Medulla oblongata (tissue), 1 donor: ENCODE data around the gene SIGLEC5.

Experiments used
- DNase-seq: peaks from one replicate; pipeline ENCODE4 v3.0.0-alpha.2; 2015; ENCODE audit errors: extremely low spot score

The SIGLEC5 gene

DNA sequence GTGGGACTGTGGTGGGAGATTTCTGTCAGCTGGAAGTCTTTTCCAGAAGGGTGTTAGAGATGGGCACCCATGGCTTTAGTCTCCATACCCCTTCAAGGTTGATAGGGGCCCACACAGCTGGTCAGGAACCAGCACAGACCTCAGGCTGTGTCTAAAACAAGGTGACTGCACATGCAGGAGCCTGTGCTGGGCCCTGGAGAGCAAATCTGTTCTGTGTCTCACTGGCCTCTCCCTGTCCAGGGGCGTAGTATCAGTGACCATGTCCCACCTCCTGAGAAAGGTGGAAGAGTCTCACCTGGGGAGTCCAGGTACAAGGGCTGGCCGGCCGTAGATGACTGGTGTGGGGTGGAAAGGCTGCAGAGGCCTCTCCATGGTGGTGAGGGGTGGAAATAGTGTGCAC, 39.8 kb downstream of the SIGLEC5 start:
- DNase-seq: no peak

DNA sequence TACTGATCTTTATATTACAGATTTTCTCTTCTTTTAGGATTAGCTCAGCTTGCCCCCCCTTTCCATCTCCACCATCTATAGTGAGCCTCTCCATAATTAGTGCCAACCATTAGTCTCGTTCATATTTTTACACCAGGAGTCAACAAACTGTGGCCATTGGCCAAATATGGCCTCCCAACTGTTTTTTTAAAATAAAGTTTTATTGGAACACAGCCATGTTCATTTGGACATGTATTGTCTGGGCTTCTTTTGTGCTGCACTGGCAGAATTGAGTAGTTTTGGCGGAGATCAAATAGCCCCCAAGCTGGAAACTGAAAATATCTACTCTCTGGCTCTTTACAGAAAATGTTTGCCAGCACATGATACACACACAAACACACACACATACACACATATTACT, 40.7 kb downstream of the SIGLEC5 start:
- DNase-seq: no peak

DNA sequence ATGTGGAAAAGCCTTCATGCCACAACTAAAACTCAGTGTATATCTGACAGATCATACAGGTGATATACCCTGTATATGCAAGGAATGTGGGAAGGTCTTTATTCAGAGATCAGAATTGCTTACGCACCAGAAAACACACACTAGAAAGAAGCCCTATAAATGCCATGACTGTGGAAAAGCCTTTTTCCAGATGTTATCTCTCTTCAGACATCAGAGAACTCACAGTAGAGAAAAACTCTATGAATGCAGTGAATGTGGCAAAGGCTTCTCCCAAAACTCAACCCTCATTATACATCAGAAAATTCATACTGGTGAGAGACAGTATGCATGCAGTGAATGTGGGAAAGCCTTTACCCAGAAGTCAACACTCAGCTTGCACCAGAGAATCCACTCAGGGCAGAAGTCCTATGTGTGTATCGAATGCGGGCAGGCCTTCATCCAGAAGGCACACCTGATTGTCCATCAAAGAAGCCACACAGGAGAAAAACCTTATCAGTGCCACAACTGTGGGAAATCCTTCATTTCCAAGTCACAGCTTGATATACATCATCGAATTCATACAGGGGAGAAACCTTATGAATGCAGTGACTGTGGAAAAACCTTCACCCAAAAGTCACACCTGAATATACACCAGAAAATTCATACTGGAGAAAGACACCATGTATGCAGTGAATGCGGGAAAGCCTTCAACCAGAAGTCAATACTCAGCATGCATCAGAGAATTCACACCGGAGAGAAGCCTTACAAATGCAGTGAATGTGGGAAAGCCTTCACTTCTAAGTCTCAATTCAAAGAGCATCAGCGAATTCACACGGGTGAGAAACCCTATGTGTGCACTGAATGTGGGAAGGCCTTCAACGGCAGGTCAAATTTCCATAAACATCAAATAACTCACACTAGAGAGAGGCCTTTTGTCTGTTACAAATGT, 42.7 kb downstream of the SIGLEC5 start:
- DNase-seq: no peak

DNA sequence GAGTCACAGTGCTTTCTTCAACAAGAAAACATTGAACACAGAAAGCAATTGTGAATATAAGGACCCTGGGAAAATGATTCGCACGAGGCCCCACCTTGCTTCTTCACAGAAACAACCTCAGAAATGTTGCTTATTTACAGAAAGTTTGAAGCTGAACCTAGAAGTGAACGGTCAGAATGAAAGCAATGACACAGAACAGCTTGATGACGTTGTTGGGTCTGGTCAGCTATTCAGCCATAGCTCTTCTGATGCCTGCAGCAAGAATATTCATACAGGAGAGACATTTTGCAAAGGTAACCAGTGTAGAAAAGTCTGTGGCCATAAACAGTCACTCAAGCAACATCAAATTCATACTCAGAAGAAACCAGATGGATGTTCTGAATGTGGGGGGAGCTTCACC, 43.4 kb downstream of the SIGLEC5 start:
- no peak for DNase-seq

DNA sequence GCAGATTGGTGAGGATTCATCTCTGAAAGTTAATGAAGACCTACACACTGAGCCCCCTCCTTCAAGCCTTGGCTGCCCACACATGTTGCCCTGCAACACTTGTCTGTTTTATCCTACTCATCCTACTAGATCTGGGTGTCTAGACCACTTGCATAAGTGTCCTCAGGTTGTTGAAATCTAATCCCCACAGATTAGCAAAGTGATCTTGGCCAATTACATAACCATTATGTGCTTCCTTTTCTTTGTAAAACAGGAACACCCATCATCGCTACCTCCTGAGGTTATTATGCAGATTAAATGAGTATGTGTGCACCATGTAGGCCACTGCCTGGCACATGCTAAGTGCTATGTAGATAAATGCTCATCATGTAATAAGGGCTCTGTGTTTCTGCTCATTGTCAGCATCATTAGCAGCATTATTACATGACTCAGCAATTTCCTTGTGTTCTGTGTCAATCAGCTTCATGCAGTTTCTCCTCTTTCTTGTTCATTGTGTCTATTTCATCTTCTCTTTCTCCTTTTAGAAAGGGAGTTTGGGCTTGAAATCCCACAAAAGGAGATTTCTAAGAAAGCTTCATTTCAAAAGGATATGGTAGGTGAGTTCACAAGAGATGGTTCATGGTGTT, 44.0 kb downstream of the SIGLEC5 start:
- no peak for DNase-seq

DNA sequence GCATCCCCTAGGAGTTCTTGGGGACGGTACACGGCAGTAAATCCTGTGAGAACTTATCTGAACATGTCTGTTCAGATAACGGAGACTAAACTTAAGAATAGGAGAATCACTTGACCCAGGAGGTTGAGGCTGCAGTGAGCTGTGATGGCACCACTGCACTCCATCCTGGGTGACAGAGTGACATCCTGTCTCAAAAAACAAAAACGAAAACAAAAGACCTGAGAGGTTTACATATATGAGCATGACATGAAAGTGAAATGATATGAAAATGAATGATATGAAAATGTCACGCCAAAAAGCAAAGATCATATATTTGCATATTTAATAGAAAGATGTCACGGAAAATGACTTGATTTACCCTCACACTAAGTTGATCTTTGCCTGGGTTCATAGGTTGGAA, 53.4 kb downstream of the SIGLEC5 start:
- no peak for DNase-seq

DNA sequence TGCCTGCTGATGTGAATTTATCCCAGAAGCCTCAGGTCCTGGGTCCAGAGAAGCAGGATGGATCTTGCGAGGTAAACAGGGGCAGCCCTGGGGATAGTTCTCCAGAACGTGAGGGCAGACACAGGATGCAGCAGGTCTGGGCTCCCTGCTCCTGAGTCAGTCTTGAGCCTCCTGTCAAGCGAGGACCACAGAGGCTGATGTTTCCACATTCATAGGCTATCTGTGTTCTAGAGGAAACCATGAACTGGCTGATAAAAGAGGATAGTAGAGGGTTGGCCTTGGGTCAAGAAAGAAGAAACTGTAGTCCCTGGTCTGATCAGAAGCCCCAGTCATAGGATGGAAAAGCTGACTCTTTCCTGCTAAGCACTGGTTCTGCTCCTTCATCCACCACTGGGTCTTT, 56.9 kb downstream of the SIGLEC5 start:
- no peak for DNase-seq

DNA sequence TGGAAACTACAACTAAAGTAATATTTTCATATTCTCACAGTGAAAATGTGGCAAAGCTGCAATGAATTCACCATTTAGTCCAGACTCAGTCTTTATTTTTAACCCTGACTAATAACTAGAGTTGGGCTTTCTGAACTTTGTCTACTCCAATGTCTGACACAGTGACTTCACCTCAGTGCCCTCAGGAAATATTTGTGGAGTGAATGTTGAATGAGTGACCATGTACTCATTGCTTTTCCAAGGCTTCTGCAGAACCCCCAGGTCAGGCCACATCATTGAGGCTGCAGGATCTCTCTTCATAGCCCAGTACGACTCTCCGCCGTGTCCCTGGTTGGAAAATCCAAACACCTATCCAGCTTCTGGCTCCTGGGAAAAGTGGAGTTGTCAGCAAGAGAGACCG, 57.3 kb downstream of the SIGLEC5 start:
- DNase-seq: no peak

DNA sequence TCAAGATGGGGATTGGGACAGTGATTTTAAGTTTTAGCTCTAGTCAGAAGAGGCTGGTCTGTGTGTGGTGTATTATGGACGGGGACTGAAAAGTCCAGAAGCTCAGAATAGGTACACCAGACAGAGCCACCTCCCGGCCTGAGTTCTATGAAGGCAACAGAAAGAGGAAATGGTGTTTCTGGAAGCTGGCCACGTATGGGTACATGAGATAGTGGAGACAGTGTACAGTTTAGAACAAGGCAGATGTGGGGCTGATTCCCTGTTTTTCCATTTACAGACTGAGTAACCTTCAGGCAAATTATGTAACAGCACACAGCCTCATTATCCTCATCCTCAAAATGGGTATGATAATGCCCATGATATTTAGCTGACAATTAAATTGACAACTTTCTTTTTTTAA, 57.8 kb downstream of the SIGLEC5 start:
- DNase-seq: peak; percentile 27

DNA sequence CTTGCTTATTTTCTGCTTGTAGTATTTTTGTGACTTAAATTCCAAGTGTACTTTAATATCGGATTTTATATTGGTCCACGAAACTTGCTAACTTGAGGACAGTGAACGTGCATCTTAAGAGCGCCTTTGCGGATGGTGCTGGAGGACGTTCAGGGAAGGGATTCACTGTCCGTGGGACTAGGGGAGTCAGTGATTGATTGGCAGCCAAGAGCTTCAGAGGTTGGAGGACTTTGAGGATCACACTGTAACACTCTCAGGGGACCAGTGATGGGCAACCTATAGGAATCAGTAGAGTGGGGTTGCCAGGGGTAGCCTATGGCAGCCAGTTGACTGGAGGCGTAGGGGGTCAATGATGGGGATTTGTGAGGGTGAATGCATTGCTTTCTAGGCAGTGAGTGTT, 58.6 kb downstream of the SIGLEC5 start:
- DNase-seq: no peak

DNA sequence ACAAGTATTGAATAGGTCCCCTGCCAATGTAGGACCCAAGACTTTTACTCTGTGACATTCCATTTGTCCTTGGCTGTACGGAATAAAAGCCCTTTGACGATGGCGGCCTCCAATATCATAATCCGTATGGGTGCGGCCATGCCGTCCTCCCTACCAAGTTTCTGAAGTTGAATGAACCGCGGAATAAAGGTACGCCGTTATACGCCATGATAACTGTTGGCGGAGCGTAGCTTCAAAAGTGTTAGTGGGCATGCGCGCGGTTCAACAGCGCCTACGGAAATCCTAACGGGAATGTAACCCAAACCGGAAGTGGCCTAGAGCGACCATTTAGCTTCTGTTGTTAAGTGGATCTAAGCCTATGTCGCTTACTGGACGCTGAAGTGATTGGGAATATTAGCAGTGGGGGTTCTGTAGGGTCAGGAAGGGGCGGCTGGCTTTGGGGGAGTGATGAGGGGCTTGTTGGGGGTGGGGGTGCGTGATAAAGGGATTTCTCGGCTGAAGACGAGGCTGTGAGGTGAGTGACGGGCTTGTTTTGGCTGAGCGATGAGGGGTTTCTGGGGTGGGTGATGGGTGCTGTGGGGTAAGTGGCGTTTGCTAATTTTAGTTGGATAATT, 59.1 kb downstream of the SIGLEC5 start, which contains the start of gene ZNF175:
Gene ZNF175, plus strand, starts transcription at position 322 of the 614 bp plus-strand sequence. CDS start 2,047 bp downstream, outside the sequence.
- DNase-seq: peak; percentile 98

DNA sequence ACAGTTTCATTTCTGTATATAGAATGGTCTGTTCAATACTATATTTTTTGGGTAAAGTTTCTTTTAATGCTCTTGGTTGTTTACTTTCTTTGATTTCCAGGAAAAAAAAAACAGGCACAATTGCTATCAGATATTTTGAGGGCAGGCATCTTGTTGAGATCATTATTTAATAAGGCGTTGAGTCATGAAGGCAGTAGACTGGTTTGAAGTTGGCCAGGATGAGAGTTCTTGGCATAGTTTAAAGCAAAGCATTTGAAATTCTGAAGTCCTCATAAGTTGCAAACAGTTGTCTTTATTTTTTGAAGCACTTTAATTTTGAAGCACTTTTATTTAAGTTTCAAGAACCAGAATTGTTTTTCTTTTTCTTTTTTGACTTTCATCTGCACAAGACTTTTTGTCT, 61.7 kb downstream of the SIGLEC5 start:
- no peak for DNase-seq

DNA sequence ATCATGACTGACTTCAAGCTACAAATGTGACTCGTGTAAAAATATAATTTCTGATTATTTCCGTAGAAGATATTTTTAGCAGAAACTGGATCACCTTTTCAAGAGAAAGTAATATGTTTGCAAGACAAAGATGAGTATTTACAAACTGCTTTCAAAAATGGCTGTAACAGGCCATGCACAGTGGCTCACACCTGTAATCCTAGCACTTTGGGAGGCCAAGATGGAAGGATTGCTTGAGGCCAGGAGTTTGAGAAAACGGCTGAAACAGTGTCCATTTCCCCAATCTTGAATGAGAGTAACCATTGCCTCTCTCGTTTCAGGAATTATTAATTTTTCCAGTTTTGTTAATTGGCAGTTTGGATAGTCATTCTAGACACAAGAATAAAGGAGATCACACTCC, 62.6 kb downstream of the SIGLEC5 start:
- DNase-seq: no peak

DNA sequence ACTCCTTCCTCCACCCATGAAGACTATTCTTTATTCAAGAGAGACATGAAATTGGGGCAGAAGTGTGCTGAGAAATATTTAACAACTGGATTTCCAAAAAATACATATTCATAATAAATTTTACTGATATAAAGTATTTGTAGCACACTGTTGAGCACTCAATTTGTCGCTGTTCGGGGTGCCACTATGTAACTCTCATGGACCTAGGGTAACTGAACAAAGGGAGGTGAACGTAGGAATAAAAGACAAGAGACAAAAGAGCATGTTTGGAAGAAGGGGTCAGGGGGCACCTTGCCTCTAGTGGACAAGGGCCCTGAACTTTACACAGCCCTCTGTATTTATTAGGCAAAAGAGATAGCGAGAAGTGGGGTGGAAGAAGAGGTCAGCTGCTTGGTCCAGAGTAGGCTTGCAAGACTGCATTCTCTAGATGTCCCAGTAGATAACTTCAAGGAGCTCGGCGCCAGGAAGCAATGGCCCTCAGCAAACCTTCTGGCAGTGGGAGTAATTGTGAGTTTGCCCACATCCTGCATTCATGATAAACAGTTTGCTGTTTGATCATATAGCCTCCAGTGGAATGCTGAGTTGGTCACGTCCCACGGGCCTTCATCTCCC, 63.6 kb downstream of the SIGLEC5 start:
- no peak for DNase-seq

DNA sequence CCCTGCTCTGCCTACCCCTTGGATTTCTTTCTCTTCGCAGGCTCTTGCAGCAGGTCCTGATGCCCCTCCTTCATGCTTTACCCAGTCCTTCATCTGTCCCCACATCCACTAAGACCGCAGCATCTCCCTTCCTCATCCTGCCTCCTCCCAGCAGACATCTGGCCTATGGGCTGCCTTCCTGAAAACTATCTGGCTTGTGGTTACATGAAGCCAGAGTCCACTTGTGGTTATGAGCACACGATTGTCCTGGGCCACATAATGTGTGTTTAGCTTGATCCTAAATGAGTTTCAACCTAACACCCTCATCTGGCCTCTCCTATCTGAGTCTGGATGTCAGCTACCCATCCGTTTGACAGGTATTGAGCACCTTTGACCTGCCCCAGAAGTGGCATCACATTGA, 64.6 kb downstream of the SIGLEC5 start:
- DNase-seq: no peak

DNA sequence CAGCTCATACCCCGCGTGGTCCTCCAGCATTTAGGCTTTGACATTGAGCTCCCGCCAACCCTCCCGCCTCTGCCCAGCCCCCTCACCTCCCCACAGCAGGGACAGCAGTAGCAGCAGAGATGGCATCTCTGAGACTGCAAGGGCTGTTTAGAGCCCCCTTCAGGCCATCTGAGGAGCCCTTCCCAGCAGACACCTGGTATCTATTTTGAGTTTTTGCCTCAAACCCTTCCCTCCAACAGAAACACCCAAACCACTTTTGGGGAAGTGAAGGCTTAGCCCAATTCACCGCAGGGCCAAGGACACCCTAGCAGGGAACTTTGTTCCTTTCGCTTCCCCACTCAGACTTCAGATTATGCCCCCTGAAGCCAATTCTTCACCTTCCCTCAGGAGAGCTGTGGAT, 65.4 kb downstream of the SIGLEC5 start:
- DNase-seq: peak; percentile 12
